Gastrocnemius medialis (tissue), 4 donors: ENCODE measurements around the gene RNF168.

ENCODE experiments used
- CTCF ChIP-seq, 5 experiments: fragments of 450-650 bp in 3 of 5; fragments of 200-600 bp in 2 of 5; sonication (generic) in 2 of 5; IDR thresholded peaks in 4 of 5; conservative IDR thresholded peaks in 1 of 5; 1 replicate in 4 of 5; 2 replicates in 1 of 5; pipeline ENCODE4 v1.5.1; 2016 to 2019; ENCODE audit warnings: antibody characterized with exemption in 5 of 5, mild to moderate bottlenecking in 3 of 5, moderate library complexity in 3 of 5
- POLR2A ChIP-seq, 2 donors: fragments of 450-650 bp; IDR thresholded peaks; one replicate each; pipeline ENCODE4 v1.6.1; 2017; ENCODE audit warnings: antibody characterized with exemption in 2 of 2, mild to moderate bottlenecking in 2 of 2, moderate library complexity in 2 of 2

DNA sequence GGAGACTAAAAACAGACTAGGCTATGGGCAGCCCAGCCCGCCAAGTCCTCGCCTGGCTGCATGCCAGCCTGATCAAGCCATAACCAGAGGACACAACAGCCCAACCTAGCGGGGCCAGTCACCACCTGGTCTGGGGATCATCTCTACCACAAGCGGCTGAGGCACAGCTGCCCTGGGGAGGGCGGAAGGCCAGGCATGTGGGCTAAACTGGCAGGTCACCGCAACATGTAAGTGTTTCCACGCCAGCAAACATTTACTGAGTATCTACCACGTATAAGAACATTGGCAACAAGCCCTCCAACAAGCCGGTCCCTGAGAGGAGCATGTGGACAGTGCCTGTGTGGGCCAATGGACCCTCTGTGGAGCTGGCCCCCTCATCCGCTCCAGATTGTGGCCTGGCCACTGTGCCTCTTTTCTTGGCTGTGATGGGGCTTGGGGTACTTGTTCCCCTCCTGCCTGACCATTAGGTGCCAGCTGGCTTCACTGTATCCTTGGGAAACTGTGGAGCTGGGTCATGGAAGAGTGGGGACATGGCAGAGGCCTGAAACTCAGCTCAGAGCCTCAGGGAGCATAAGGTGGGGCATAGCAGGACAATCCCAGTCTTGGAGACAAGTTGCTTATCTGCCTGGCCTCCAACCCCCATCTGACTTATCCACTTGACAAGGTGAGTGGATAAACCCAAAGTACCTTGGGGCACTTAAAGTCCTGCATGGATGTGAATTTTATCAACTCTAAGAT is 80.4 kb downstream of the RNF168 start:
- TF ChIP-seq CTCF (IDR thresholded peaks at IDR 0.05 in 4 of 5, conservative IDR thresholded peaks at IDR 0.05 in 1 of 5) (no peak), POLR2A (IDR thresholded peaks at IDR 0.05) (no peak)
